HEK293 (cell line): ENCODE results near the gene FKRP.

Experiments used
- CTCF ChIP-seq: fragments of 450-650 bp; formaldehyde crosslinking; IDR thresholded peaks from 2 replicates; pipeline ENCODE4 v1.5.1; 2016; ENCODE audit warnings: missing biosample characterization, missing genetic modification characterization
- ZNF341 ChIP-seq: fragments of 450-650 bp; formaldehyde crosslinking; IDR thresholded peaks from 2 replicates; pipeline ENCODE4; 2016; ENCODE audit warnings: low read depth, missing biosample characterization, missing genetic modification characterization

DNA sequence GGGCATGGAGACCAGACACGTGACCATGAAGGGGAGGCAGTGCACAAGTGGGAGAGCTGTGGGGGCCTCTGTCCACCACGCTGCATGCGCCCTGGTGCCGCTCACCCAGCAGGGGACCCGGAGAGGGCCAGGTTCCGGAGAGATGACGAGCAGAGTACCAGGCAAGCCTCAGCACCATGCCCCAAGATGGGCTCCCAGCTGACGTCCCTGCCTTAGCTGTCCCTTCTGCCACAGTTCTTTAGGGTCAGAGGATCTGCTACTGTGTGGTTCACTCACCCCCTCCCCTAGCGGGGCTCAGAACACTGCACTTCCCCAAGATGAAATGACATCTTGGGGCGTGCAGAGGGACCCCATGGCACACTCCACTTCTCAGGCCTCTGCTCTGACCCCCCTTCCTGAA is 19.3 kb upstream of the FKRP start:
- TF ChIP-seq CTCF (tag by site-specific recombination) (no peak), ZNF341 (tag by site-specific recombination) (no peak)
